ENCODE results near the gene LCN6.

DNA sequence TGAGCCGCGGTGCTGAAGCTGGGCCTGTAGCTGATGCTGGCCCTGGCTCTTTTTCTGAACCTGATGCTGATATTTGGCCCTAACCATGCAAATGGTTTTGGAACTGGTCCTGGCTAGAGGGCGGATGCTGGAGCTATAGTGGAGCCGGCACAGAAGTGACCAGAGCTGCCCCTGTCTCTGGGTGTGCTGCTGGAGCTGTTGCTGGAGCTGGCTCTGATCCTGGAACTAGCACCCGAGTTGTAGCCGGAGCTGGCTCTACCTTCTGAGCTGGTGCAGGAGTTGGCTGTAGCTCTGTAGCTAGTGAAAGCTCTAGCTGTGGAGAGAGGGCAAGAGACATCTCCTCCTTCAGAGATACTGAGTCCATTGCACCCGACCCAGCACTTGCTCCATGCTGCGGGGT is 18.4 kb downstream of the LCN6 start:
- TF ChIP-seq GATA2 (IDR thresholded peaks at IDR 0.05; ENCODE audit: low read depth, low read length) = no peak
- TF ChIP-seq GATA3 (IDR thresholded peaks at IDR 0.05; ENCODE audit: low read depth, low read length) = no peak
